ENCODE results near the gene MARK2.
A peak's percentile ranks its signal among the peaks of the same experiment; 100 is the strongest.

Gene MARK2

GRCh38 chr11:63904743-63905142 is 65.8 kb downstream of the MARK2 start:
- no peak for DNase-seq (ENCODE audit: low read depth)
- H3K4me3 ChIP-seq (ENCODE audit: low read depth, low read length) = no peak overlapping the region

- no peak overlapping the region for H3K4me3 ChIP-seq (ENCODE audit: low read depth, low read length)
- no peak for DNase-seq (ENCODE audit: low read depth)
Measured at GRCh38 chr11:63905179-63905578, 66.3 kb downstream of the MARK2 start.

DNA sequence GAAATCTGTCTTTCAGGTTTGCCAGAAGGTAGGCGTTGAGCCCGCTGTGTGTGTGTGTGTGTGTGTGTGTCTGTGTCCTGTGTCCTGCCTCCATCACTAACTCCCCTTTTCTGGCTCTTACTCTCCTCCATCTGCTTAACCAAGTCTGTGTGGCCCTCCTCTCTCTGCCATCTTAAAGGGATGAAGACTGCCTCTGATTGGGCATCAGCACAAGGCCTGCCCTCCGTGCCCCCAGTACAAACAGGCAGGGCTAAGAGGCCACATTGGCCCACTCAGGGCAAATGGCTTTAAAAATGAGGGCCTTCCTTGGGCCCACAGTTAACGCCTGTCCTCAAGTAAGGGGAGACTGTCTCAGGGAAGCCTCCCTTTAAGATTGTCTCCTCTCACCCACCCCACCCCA is 67.2 kb downstream of the MARK2 start:
- no peak overlapping the region for H3K4me3 ChIP-seq (ENCODE audit: low read depth, low read length)
- no peak for DNase-seq (ENCODE audit: low read depth)

DNA sequence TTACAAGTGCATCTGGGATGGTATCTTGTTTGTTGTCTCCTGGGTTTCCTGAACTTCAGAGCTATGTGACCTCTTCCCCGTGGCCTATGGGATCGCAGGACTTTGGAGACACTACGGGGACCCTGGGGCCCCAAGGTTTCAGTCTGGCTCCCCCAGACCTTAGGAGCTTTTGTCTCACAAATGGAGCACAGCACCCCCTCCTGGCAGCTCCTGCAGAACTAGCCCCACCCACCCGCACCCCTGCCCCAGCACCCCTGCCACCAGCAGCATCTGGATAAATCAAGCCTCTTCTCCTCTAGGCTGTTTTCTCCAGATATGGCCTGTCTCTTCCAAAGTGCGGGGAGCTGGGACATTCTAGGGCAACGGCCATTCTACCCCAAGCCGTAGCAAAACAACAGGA is 67.7 kb downstream of the MARK2 start:
- no peak overlapping the region for H3K4me3 ChIP-seq (ENCODE audit: low read depth, low read length)
- DNase-seq (ENCODE audit: low read depth) = no peak

GRCh38 chr11:63907063-63907462 is 68.2 kb downstream of the MARK2 start:
- H3K4me3 ChIP-seq (ENCODE audit: low read depth, low read length) = no peak overlapping the region
- no peak for DNase-seq (ENCODE audit: low read depth)

GRCh38 chr11:63907808-63908530 is 69.1 kb downstream of the MARK2 start:
- no peak for DNase-seq (ENCODE audit: low read depth)
- H3K4me3 ChIP-seq (ENCODE audit: low read depth, low read length) = no peak overlapping the region

GRCh38 chr11:63908631-63909401 is 69.9 kb downstream of the MARK2 start:
- no peak for DNase-seq (ENCODE audit: low read depth)
- H3K4me3 ChIP-seq (ENCODE audit: low read depth, low read length) = no peak overlapping the region

- DNase-seq (ENCODE audit: low read depth) = no peak
- no peak overlapping the region for H3K4me3 ChIP-seq (ENCODE audit: low read depth, low read length)
Measured at GRCh38 chr11:63909591-63910506, 70.9 kb downstream of the MARK2 start.

DNA sequence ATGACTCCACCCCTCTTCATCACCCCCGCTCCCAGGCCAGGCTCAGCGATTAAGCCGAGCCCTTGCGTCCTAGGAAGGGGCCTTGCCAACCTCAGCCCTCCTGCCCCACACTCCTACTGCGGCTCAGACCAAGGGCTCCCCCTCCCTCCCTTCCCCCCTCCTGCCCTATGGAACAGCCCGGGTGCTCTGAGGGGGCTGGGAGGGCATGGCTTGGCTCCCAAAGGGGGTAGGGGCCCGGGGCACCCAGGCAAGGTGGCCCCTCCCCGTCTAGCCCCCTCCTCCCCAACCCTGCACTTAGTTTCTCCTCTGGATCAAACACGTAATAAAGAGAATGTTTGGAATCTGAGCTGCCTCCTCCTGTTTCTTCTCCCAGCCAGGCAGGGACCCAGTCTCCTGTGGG is 71.8 kb downstream of the MARK2 start:
- no peak overlapping the region for H3K4me3 ChIP-seq (ENCODE audit: low read depth, low read length)
- DNase-seq (ENCODE audit: low read depth) = no peak

- DNase-seq (ENCODE audit: low read depth) = no peak
- H3K4me3 ChIP-seq (ENCODE audit: low read depth, low read length) = no peak overlapping the region
Measured at GRCh38 chr11:63911440-63911839, 72.5 kb downstream of the MARK2 start.

DNA sequence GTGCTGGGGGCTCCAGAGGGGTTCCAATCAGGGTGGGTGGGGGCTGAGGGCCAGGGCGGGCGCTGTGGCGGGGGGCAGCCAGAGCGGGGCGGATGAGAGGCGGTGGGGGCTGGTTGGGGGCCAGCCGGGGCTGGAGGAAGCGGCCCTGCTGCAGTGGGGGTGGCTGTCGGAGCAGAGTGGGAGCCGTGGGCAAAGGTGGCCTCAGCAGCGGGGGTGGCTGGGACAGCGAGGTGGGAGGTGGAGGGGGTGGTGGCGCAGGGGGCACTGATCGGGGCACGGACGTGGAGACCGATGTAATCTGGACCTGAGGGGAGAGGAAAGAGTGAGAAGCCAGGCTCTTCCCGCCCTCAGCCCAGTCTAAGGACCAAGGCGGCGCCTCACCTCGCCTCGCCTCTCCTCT is 73.0 kb downstream of the MARK2 start:
- H3K4me3 ChIP-seq (ENCODE audit: low read depth, low read length) = no peak overlapping the region
- DNase-seq (ENCODE audit: low read depth) = no peak

DNA sequence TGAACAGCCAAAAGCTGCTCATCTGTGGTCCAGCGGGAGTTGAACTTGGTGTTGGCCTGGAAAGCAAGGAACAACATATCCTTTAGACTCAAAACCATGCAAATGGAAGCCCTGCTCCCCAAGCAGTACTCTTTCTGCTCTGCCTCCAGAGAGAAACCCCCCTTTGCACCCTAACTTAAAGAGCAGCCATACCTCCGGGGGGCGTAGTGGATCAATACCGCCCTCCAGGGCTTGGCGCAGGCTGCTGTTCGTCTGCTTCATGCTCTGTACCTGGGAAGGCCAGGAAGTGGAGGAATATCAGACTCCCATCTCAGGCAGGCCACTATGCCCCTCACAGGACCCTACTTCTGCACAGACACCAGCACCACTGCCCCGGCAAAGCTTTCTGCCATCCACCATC is 73.8 kb downstream of the MARK2 start:
- DNase-seq (ENCODE audit: low read depth) = no peak
- H3K4me3 ChIP-seq (ENCODE audit: low read depth, low read length) = no peak overlapping the region

GRCh38 chr11:63913866-63914830 is 75.2 kb downstream of the MARK2 start:
- H3K4me3 ChIP-seq (ENCODE audit: low read depth, low read length) = no peak overlapping the region
- no peak for DNase-seq (ENCODE audit: low read depth)

- peak overlapping the region; percentile 71 for H3K4me3 ChIP-seq (ENCODE audit: low read depth, low read length)
- no peak for DNase-seq (ENCODE audit: low read depth)
Measured at GRCh38 chr11:63914896-63915691, 76.2 kb downstream of the MARK2 start.

DNA sequence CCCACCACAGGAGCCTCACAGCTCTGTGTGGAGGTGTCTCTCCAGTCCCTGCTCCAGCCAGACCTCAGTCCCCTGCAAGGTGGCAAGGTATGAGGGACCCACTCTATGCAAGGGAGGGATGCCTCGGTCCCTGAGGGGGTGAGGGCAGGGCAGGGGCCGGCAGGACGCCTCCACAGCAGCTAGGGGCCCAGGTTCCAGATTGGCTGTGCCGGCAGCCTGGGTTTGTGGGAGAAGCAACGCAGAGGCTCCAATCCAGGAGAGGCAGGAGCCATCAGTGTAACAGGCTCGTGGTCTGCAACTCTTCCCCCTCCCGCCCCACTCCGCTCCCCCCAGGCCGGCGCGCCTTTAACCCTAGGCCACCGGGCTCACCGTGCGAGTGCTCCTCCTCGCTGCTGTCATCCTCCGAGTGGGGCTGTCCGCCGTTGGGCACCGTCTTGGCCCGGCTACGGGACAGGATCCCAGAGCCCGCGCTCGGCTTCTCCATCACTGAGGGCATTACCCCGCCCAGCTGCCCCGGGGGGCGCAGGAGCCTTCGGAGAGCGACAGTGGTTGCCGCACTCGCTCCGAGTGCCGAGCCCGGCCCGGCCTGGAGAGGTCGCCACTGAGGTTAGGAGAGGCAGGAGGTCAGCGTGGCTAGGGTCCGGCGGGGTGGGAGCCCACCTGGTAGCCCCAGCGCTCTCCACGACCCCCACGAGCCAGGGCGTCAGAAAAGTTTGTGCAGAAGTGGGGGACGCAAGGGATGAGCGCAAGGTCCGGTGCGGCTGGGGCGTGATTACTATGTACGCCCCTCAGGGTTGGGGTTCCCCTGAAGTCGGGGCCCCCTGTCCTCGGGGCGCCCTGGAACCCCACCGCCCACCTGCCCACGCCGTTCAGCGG is 77.3 kb downstream of the MARK2 start:
- no peak for DNase-seq (ENCODE audit: low read depth)
- H3K4me3 ChIP-seq (ENCODE audit: low read depth, low read length) = peak overlapping the region; percentile 71

DNA sequence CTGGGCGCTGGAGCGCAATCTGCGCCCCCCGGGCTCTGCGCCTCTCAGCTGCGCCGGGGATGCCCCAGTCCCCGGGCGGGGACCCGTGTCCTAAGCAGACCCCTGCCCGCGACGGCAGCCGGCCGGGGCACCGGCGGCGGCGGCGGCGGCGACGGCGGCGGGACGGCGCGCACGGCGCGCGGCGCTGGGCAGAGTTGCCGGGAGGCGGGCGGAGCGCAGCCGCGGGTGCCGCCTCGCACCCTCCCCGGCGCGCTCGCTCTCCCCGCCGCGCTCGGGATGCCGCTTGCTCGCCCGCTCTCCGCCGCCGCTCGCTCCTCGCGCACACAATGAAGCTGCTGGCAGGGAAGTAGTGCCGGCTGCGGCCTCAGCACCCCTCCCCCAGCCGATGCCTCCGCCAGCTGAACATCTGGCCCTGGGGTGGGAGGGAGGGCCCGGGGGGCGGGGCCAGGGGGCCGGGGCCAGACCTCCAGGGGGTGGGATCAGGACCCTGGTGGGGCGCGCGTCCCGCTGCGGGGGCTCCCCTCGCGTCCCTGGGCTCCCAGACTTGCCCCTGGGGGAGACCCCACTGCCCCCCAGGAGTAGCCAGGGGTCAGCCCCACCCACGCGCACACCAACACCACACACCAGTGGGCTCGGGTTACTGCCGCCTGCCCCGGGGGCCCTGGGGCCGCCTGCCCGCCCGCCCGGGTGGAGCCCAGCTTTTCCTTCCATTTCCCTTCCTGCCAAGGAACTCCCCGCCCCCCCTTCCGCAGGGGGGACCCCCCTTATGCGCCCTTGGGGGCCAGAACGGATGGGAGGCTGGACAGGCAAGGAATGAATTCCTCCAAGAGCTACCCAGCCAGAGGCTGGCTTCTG is 78.2 kb downstream of the MARK2 start, which contains the start of gene RCOR2:
RCOR2 (minus strand) TSS at position 328 of the 855 bp plus-strand sequence. CDS start 708 bp downstream, outside the sequence.
- peak; percentile 62 for DNase-seq (ENCODE audit: low read depth)
- peak within 1 kb of the TSS; percentile 71 for H3K4me3 ChIP-seq (ENCODE audit: low read depth, low read length)

Measured in skeletal muscle cell (primary cell).